ENCODE results near the gene GALNTL6. TPM values are rescaled to one million over a fixed set of nuclear protein-coding genes. Genes with fewer than 3 reads are reported as not detected.

GALNTL6 gene
- total and polyA plus RNA-seq, 2 donors (not counting 1 experiment from before 2014, with no cell fraction given): 0.99 to 1.1 TPM

DNA sequence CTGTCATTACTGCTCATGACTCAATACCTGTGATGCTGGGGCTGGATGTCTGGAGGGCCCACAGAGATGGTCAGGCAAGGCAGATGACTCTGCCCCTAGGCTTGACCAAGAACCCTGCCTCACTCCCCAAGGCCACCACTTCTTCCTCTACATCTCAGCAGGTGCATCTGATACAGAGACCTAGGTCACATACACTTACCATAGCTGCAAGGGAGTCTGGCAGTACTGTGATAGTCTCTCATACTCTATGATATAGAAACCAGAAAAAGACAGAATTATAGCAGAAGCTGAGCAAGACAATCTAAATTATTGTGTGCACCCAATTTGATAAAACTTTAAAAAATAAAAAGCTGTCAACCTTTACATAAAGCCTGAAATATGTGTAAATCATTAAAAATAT is 878.3 kb downstream of the GALNTL6 start:
- no peak overlapping the region for H3K27ac ChIP-seq (ENCODE audit: low read length in 2 of 2)
- H3K79me2 ChIP-seq (ENCODE audit: control insufficient read depth, insufficient read depth, low read length): no peaks in the 10 kb centered on the region
- no peaks in the 10 kb centered on the region for H3K27me3 Mint-ChIP-seq
- H2AFZ ChIP-seq (ENCODE audit: insufficient read depth, low read depth, low read length, poor library complexity, severe bottlenecking): no peak overlapping the region
- intact Hi-C loops (cut with micrococcal nuclease): no loop called here
- H3K9me3 Mint-ChIP-seq (ENCODE audit: insufficient read depth): peaks cover 8% of the 10 kb centered on the region
- peaks cover 0 to 8% (median 4%) of the 10 kb centered on the region in 3 donors for H3K9me3 ChIP-seq (ENCODE audit: control extremely low read depth in 1 of 3, control insufficient read depth in 2 of 3, insufficient read depth in 1 of 3, low read length in 2 of 3)
- no peak overlapping the region for H3K4me3 ChIP-seq (ENCODE audit: control extremely low read depth in 1 of 5, extremely low read depth in 1 of 5, insufficient read depth in 1 of 5, low read depth in 2 of 5, low read length in 4 of 5)
- H4K20me1 ChIP-seq (ENCODE audit: control insufficient read depth, insufficient read depth, low read length, poor library complexity, severe bottlenecking): no peaks in the 10 kb centered on the region
- H3K36me3 ChIP-seq (replicated peaks in 1 of 2; ENCODE audit: control extremely low read depth in 1 of 2, control insufficient read depth in 1 of 2, extremely low read depth in 1 of 2, insufficient read depth in 2 of 2, low read length in 1 of 2): no peaks in the 10 kb centered on the region
- ATAC-seq (ENCODE audit: low read depth) (no peak), DNase-seq (no peak)
- TF ChIP-seq EZH2 (IDR thresholded peaks at IDR 0.05; ENCODE audit: borderline replicate concordance, insufficient read depth, low read depth, low read length, poor library complexity, severe bottlenecking): no peak
- TF ChIP-seq CTCF (IDR thresholded peaks at IDR 0.05): no peak
- CTCF ChIA-PET: no interaction called here
- H3K4me2 ChIP-seq (replicated peaks; ENCODE audit: low read depth, low read length, poor library complexity, severe bottlenecking): no peak overlapping the region
- no peaks in the 10 kb centered on the region for H3K4me1 ChIP-seq (ENCODE audit: control insufficient read depth in 2 of 2, insufficient read depth in 2 of 2, low read length in 2 of 2)
- no peaks in the 10 kb centered on the region for H3K27me3 ChIP-seq (replicated peaks in 1 of 4; ENCODE audit: control extremely low read depth in 1 of 4, control insufficient read depth in 3 of 4, insufficient read depth in 4 of 4, low read length in 3 of 4)
- POLR2A ChIA-PET: no interaction called here
- no peaks in the 10 kb centered on the region for H3K4me1 Mint-ChIP-seq
- no peak overlapping the region for H3K4me3 Mint-ChIP-seq
- no peak overlapping the region for H3K27ac Mint-ChIP-seq
- H3K9ac ChIP-seq (ENCODE audit: low read length): no peak overlapping the region

DNA sequence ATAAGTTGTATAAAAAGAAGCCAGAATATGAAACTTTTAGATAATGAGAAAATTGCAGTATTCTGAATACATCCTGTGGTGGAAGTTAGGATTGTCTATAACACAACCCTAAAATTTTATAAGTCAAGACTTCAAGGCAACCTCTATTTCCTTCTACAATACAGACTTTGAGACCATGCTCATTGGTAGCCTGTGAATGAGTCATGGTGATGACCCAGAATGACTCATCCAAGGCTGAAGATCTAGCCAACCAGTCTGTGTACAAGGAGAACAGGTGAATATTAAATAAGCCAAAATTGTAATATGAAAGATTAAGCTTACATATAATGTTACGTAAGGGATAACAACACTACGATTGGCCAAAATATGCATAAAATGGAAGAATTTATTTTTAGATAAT is 879.5 kb downstream of the GALNTL6 start:
- Histone ChIP-seq H3K9me3 (ENCODE audit: control extremely low read depth in 1 of 3, control insufficient read depth in 2 of 3, insufficient read depth in 1 of 3, low read length in 2 of 3) (peaks cover 0 to 8% (median 4%) of the 10 kb centered on the region in 3 donors), H3K27me3 (replicated peaks in 1 of 4; ENCODE audit: control extremely low read depth in 1 of 4, control insufficient read depth in 3 of 4, insufficient read depth in 4 of 4, low read length in 3 of 4) (no peaks in the 10 kb centered on the region), H3K4me1 (ENCODE audit: control insufficient read depth in 2 of 2, insufficient read depth in 2 of 2, low read length in 2 of 2) (no peaks in the 10 kb centered on the region), H3K9ac (ENCODE audit: low read length) (no peak overlapping the region), H2AFZ (ENCODE audit: insufficient read depth, low read depth, low read length, poor library complexity, severe bottlenecking) (no peak overlapping the region), H4K20me1 (ENCODE audit: control insufficient read depth, insufficient read depth, low read length, poor library complexity, severe bottlenecking) (no peaks in the 10 kb centered on the region), H3K4me2 (replicated peaks; ENCODE audit: low read depth, low read length, poor library complexity, severe bottlenecking) (no peak overlapping the region), H3K36me3 (replicated peaks in 1 of 2; ENCODE audit: control extremely low read depth in 1 of 2, control insufficient read depth in 1 of 2, extremely low read depth in 1 of 2, insufficient read depth in 2 of 2, low read length in 1 of 2) (no peaks in the 10 kb centered on the region), H3K4me3 (ENCODE audit: control extremely low read depth in 1 of 5, extremely low read depth in 1 of 5, insufficient read depth in 1 of 5, low read depth in 2 of 5, low read length in 4 of 5) (no peak overlapping the region), H3K79me2 (ENCODE audit: control insufficient read depth, insufficient read depth, low read length) (no peaks in the 10 kb centered on the region), H3K27ac (ENCODE audit: low read length in 2 of 2) (no peak overlapping the region)
- intact Hi-C loops (cut with micrococcal nuclease): no loop called here
- TF ChIP-seq EZH2 (IDR thresholded peaks at IDR 0.05; ENCODE audit: borderline replicate concordance, insufficient read depth, low read depth, low read length, poor library complexity, severe bottlenecking) (no peak), CTCF (IDR thresholded peaks at IDR 0.05) (no peak)
- no peak overlapping the region for H3K4me3 Mint-ChIP-seq
- H3K27ac Mint-ChIP-seq: no peak overlapping the region
- H3K9me3 Mint-ChIP-seq (ENCODE audit: insufficient read depth): peaks cover 8% of the 10 kb centered on the region
- H3K4me1 Mint-ChIP-seq: no peaks in the 10 kb centered on the region
- no peaks in the 10 kb centered on the region for H3K27me3 Mint-ChIP-seq
- ATAC-seq (ENCODE audit: low read depth) (no peak), DNase-seq (no peak)
- POLR2A ChIA-PET: no interaction called here
- no CpG with 5 or more reads among the region's 2 CpGs for WGBS (ENCODE audit: insufficient coverage)
- CTCF ChIA-PET: no interaction called here
